8988T (cell line): Measurements from ENCODE around the gene EIPR1.

Source experiments
- DNase-seq: peaks from one replicate; pipeline ENCODE4 v3.0.0; 2011

EIPR1 gene

GRCh38 chr2:3168230-3168891 is 209.3 kb downstream of the EIPR1 start:
- no peak for DNase-seq

DNA sequence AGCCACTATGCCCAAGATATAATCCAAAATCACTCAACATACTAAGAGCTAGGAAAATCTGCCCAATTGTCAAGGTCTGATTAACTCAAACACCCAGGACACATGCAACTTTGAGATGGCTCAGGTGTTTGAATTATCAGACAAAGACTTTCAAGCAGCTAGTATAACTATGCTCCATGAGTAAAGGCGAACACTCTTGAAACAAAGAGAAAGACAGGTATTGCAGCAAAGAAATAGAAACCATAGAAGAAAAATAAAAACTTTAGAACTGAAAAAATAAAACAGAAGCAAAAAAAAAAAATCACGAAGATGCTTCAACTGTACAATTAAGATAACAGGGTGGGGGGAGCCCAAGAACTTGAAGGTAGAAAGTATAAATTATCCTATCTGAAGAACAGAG is 214.2 kb downstream of the EIPR1 start:
- DNase-seq, result no peak

GRCh38 chr2:3162442-3163077 is 215.1 kb downstream of the EIPR1 start:
- DNase-seq, result no peak

DNA sequence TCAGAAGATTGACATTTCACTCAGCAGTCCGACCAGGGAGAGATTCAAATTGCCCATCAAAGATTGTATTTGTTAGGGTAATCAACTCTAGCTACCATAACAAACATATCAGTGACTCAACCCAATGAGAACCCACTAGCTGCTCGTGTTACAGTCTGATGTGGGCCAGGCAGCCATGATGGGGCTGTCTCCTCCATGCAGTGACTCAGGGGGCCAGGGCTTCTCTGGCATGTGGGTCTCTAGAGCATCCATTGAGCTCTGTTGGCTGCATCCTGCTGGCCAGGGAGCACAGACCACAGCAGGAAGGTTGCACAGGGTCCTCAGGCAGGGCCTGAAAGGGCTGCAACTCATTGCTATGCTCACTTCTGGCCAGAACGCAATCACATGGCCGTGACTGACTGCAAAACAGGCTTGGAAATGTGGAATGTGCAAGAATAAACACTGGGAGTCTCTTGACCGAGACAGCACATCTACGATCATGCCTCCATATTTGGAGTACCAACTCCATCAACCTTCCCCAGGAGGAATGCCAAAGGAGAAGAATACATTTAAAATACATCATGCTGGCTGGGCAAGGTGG is 216.8 kb downstream of the EIPR1 start:
- DNase-seq, result no peak

- DNase-seq, result no peak
Observed at GRCh38 chr2:3159782-3160545, 217.7 kb downstream of the EIPR1 start.

- no peak for DNase-seq
Observed at GRCh38 chr2:3154700-3155099, 222.9 kb downstream of the EIPR1 start.

DNA sequence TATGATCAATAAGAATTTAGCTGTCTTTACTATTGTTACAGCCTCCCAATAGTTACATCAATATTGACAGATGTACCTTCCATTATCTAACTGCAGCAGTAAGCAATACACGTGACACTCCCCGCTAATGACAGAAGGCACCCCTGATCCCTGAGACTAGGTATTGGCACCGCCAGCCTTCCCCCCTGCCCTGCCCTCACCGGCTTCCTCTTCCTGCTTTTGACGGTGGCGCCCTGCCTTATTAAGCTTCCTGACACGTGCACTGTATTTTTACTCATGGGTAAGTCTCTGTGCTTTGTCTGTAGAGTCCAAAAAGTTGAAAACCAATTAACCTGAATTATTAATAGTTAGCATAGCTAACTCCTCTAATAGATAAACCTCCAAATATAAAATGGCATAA is 223.5 kb downstream of the EIPR1 start:
- no peak for DNase-seq

GRCh38 chr2:3151153-3151918 is 226.3 kb downstream of the EIPR1 start:
- no peak for DNase-seq

DNA sequence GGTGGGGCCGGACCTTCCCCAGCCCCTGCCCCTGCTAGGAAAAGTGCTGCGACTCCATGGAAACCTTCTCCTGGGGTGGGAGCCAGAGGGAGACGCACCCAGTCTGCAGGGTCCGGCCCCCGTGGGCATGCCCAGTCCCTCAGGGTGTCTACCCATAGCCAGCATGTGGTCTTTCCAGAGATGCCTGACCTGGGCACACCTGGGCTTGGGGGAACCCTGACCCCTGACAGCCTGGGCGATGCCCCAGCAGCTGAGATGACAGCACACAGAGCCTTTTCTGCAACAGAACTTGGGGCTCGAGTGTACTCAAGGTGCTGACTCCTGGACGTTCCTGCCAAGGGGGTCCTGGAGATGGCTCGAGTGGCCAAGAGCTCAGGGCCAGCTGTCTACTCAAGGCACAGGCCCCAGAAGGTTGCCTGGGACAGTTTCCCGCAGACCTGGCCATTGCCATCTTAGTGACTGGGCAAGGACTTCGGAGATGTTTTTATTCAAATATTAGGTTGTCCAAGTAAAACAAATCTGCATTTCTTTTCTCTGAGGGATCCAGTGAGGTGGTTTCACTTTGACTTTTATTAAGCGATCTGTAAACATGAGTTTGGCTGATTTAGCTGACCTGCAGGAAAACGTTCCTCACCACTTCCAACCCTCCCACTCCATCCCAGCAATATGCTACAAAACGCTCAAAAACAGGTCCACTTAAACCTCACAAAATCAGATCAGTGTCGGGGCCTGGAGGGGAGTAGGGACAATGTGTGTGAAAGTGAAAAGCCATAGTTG is 228.0 kb downstream of the EIPR1 start:
- DNase-seq, result no peak

DNA sequence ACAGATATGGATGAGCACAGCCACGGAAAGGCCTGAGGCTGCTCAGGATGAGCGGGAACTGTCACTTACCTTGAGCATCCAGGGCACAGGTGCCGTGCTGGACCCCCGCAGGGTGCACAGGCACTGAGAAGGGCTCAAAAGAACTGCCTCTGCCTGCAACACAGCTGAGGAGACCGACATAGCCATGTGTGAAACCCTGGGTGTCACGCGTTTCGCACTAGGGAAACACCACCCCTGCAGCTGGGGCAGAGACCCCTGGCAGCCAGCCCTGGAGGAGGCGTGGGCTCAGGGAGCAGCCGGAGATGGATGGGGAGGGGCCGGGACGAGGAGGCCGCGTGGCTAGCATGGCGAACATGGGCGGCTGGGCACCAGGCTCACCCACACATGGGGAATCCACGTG is 228.9 kb downstream of the EIPR1 start:
- DNase-seq, result no peak

DNA sequence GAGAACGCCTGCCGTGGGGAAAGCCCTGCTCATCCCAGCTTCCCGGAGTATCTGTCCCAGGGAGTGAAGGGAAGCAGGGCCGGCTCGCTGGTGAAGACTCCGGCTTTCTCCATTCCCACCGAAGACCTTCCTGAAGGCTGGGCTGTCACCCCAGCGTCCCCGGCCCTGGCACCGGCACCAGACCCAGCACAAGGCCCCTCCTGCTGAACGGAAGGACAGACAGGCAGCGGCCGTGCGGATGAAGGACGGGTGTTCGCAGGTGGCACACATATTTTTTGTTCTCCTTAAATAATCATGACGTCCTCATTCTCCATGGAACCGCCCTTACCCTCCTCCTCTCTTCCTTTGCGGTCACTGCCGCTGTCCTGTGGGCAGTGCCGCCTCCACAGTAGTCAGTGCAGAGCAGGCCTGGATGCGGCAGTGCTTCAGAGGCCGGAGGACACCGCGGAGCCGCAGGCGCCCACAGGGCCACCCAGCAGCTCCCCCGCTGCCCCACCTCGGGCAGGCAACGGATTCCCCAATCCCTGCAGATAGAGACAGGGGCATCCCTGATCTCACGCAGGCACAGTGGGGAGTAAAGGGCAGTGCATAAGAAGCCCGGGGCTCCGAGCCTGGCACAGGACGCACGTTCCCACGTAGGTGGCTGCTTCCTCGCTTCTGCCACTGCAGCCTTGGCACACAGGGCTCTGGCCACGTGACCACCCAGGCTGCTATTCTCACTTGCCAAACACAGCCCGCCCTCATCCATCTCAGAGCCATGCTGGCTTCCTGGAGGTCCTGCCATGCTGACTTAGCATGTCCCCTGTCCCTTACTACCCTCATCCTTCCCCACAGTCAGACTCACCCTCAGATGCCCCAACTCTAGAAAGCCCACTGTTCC is 229.7 kb downstream of the EIPR1 start:
- no peak for DNase-seq

- DNase-seq, result no peak
Observed at GRCh38 chr2:3146772-3147650, 230.6 kb downstream of the EIPR1 start.

GRCh38 chr2:3146175-3146574 is 231.4 kb downstream of the EIPR1 start:
- no peak for DNase-seq

DNA sequence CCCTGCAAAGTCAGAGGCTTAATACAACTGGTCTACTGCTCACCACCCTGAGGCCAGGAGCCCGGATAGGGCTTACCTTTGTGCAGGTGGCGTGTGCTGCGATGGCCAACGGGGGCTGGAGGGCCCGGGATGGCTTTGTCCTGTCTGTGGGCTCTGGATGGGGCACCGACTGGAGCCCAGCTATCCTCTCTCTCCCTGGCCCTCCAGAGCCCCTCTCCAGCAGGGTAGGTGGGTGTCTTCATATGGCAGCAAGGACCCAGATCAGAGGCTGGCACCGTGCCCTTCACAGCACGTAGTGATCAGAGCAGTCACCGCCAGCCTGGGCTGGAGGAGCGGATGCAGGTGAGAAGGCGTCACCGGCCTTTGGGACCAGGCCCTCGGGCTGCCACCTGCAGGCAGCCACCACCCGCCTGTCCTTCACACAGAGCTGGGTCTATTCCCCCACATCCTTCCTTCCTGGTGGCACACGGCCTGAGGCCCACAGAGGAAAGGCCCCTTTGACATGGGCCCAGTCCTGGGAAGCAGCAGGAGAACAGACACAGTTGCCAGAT is 232.1 kb downstream of the EIPR1 start:
- no peak for DNase-seq

DNA sequence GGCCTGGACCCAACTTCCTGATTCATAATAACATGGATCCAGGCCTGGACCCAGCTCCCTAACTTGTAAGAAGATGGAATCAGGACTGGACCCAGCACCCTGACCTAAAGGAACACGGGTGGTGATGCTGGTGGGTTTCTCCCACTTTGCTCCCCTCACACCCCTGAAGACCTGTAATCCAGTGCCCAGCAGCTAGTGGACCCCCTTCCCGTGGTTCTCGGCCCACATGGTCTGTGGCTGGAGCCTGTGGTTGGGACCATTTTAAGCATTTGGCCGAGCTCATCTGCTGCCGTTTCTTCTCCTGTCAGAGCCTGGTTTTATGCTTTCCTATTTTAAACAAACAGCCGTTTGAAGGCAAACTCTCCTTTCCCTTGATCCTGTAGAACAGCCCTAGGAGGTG is 232.8 kb downstream of the EIPR1 start:
- DNase-seq, result no peak

DNA sequence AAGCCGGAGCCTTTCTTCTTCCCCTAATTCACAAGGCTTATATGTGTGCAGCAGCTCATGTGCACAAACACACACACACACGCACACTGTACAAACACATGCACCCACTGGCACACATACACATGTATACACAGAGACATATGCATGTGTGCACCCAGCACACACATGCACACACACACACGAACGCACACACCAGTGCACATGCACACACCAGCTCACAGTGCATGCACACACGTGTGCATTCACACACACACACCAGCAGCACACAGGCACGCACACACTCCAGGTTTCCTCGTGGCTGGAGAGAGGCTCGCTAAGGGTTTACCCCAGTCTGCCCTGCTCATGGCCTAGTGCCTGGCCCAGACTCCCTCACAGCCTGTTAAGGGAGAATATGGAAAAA is 234.0 kb downstream of the EIPR1 start:
- no peak for DNase-seq

- no peak for DNase-seq
Observed at GRCh38 chr2:3142961-3143571, 234.6 kb downstream of the EIPR1 start.

DNA sequence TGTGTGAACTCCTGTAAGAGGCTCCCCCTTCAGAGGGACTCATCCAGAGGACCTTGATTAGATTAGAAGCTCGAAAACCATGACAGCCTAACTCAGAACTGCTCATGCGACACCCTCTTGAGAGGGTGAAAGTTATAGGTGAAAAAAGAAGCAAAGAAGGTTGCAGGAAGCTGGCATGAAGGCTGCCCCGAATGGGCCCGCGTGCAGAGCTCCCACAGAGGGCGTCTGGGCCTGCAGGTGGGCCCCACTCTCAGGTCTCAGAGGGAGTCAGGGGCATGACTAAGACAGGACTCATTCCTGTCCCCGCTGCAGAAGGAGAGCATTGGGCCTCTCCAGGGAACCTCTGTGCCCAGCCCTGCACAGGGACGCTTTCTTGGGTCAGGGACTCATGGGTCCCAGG is 235.4 kb downstream of the EIPR1 start:
- no peak for DNase-seq

- DNase-seq, result no peak
Observed at GRCh38 chr2:3141696-3142095, 235.9 kb downstream of the EIPR1 start.
